ENCODE results near the gene XIRP2. TPM values are rescaled to one million over a fixed set of nuclear protein-coding genes. Genes with fewer than 3 reads are reported as not detected.

The XIRP2 gene
- total RNA-seq, 1 donor from 2014 or later: 0.25 TPM

GRCh38 chr2:167192833-167193232 is 304.6 kb downstream of the XIRP2 start:
- H3K27ac ChIP-seq (ENCODE audit: low read depth, low read length): peak overlapping the region; percentile 73
- H3K9ac ChIP-seq (ENCODE audit: low read length): peak overlapping the region; percentile 38
- peak overlapping the region; percentile 16 for H2AFZ ChIP-seq (ENCODE audit: low read depth, low read length)
- H3K79me2 ChIP-seq (ENCODE audit: insufficient read depth, low read length): no peaks in the 10 kb centered on the region
- no peaks in the 10 kb centered on the region for H3K9me3 Mint-ChIP-seq (ENCODE audit: unreplicated experiment)
- no peaks in the 10 kb centered on the region for H3K27me3 Mint-ChIP-seq (ENCODE audit: low read depth, unreplicated experiment)
- no peaks in the 10 kb centered on the region for H3K9me3 ChIP-seq (ENCODE audit: insufficient read depth, low read depth, low read length)
- H3K4me3 ChIP-seq (ENCODE audit: insufficient read depth, low read depth, low read length): no peak overlapping the region
- peaks cover 36% of the 10 kb centered on the region for H3K4me1 ChIP-seq (ENCODE audit: insufficient read depth, low read length)
- no peaks in the 10 kb centered on the region for H3K27me3 ChIP-seq (ENCODE audit: insufficient read depth, low read length)
- DNase-seq (ENCODE audit: low read depth): peak; percentile 27
- no peak overlapping the region for H3K4me3 Mint-ChIP-seq (ENCODE audit: unreplicated experiment)
- H3K4me1 Mint-ChIP-seq (ENCODE audit: low read depth, unreplicated experiment): peaks cover 15% of the 10 kb centered on the region
- no peak overlapping the region for H3K27ac Mint-ChIP-seq (ENCODE audit: unreplicated experiment)
- TF ChIP-seq, protein P1, sequence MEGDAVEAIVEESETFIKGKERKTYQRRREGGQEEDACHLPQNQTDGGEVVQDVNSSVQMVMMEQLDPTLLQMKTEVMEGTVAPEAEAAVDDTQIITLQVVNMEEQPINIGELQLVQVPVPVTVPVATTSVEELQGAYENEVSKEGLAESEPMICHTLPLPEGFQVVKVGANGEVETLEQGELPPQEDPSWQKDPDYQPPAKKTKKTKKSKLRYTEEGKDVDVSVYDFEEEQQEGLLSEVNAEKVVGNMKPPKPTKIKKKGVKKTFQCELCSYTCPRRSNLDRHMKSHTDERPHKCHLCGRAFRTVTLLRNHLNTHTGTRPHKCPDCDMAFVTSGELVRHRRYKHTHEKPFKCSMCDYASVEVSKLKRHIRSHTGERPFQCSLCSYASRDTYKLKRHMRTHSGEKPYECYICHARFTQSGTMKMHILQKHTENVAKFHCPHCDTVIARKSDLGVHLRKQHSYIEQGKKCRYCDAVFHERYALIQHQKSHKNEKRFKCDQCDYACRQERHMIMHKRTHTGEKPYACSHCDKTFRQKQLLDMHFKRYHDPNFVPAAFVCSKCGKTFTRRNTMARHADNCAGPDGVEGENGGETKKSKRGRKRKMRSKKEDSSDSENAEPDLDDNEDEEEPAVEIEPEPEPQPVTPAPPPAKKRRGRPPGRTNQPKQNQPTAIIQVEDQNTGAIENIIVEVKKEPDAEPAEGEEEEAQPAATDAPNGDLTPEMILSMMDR (IDR thresholded peaks at IDR 0.05; ENCODE audit: insufficient read depth, low read depth, low read length): no peak
- TF ChIP-seq EZH2 (IDR thresholded peaks at IDR 0.05; ENCODE audit: insufficient read depth, low read length): no peak
- FAIRE-seq: no peak
- no peaks in the 10 kb centered on the region for H3K36me3 Mint-ChIP-seq (ENCODE audit: low read depth, unreplicated experiment)
- H4K20me1 ChIP-seq (ENCODE audit: insufficient read depth, low read length): no peaks in the 10 kb centered on the region
- H3K4me2 ChIP-seq (ENCODE audit: low read length): peak overlapping the region; percentile 75
- H3K36me3 ChIP-seq (ENCODE audit: insufficient read depth, low read length): no peaks in the 10 kb centered on the region

- DNase-seq (ENCODE audit: low read depth) (peak; percentile 47), FAIRE-seq (peak; percentile 23)
- H3K27ac Mint-ChIP-seq (ENCODE audit: unreplicated experiment): no peak overlapping the region
- H3K27me3 ChIP-seq (ENCODE audit: insufficient read depth, low read length): no peaks in the 10 kb centered on the region
- no peak overlapping the region for H3K9ac ChIP-seq (ENCODE audit: low read length)
- peaks cover 20% of the 10 kb centered on the region for H3K4me1 Mint-ChIP-seq (ENCODE audit: low read depth, unreplicated experiment)
- H3K36me3 ChIP-seq (ENCODE audit: insufficient read depth, low read length): no peaks in the 10 kb centered on the region
- H3K36me3 Mint-ChIP-seq (ENCODE audit: low read depth, unreplicated experiment): no peaks in the 10 kb centered on the region
- H3K27ac ChIP-seq (ENCODE audit: low read depth, low read length): no peak overlapping the region
- H3K4me3 Mint-ChIP-seq (ENCODE audit: unreplicated experiment): no peak overlapping the region
- no peaks in the 10 kb centered on the region for H3K27me3 Mint-ChIP-seq (ENCODE audit: low read depth, unreplicated experiment)
- no peak for TF ChIP-seq EZH2 (IDR thresholded peaks at IDR 0.05; ENCODE audit: insufficient read depth, low read length)
- TF ChIP-seq, protein P1 (IDR thresholded peaks at IDR 0.05; ENCODE audit: insufficient read depth, low read depth, low read length): no peak
- H2AFZ ChIP-seq (ENCODE audit: low read depth, low read length): no peak overlapping the region
- no peak overlapping the region for H3K4me3 ChIP-seq (ENCODE audit: insufficient read depth, low read depth, low read length)
- no peaks in the 10 kb centered on the region for H4K20me1 ChIP-seq (ENCODE audit: insufficient read depth, low read length)
- no peaks in the 10 kb centered on the region for H3K79me2 ChIP-seq (ENCODE audit: insufficient read depth, low read length)
- peak overlapping the region; percentile 46 for H3K4me2 ChIP-seq (ENCODE audit: low read length)
- H3K9me3 Mint-ChIP-seq (ENCODE audit: unreplicated experiment): no peaks in the 10 kb centered on the region
- peaks cover 21% of the 10 kb centered on the region for H3K4me1 ChIP-seq (ENCODE audit: insufficient read depth, low read length)
- no peaks in the 10 kb centered on the region for H3K9me3 ChIP-seq (ENCODE audit: insufficient read depth, low read depth, low read length)
Measured at GRCh38 chr2:167196461-167197252, 308.4 kb downstream of the XIRP2 start.

DNA sequence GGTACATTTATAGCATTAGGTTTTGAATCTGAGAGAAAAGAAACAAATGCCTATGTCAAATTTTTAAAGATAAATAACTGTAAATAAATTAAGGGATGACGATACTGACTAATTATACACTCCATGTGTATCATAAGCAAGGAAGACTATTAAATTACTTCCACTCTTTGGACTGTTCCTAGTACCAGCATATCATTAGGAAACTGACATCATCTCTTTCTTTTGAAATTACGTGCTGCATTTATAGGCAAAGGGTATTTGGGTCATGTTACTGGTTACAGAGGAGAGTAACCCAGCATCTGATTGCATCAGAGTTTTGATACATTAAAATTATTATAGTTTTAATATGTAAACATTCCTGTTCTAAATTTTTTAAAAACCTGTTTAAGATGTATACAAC is 309.7 kb downstream of the XIRP2 start:
- H3K27ac Mint-ChIP-seq (ENCODE audit: unreplicated experiment): no peak overlapping the region
- no peak overlapping the region for H3K4me2 ChIP-seq (ENCODE audit: low read length)
- no peak overlapping the region for H3K27ac ChIP-seq (ENCODE audit: low read depth, low read length)
- no peaks in the 10 kb centered on the region for H3K36me3 Mint-ChIP-seq (ENCODE audit: low read depth, unreplicated experiment)
- H3K9me3 ChIP-seq (ENCODE audit: insufficient read depth, low read depth, low read length): no peaks in the 10 kb centered on the region
- H3K9me3 Mint-ChIP-seq (ENCODE audit: unreplicated experiment): no peaks in the 10 kb centered on the region
- no peak for TF ChIP-seq EZH2 (IDR thresholded peaks at IDR 0.05; ENCODE audit: insufficient read depth, low read length)
- TF ChIP-seq, protein P1 (IDR thresholded peaks at IDR 0.05; ENCODE audit: insufficient read depth, low read depth, low read length): no peak
- no peaks in the 10 kb centered on the region for H3K79me2 ChIP-seq (ENCODE audit: insufficient read depth, low read length)
- no peaks in the 10 kb centered on the region for H3K36me3 ChIP-seq (ENCODE audit: insufficient read depth, low read length)
- no peaks in the 10 kb centered on the region for H3K27me3 ChIP-seq (ENCODE audit: insufficient read depth, low read length)
- H4K20me1 ChIP-seq (ENCODE audit: insufficient read depth, low read length): no peaks in the 10 kb centered on the region
- H3K9ac ChIP-seq (ENCODE audit: low read length): no peak overlapping the region
- peaks cover 10% of the 10 kb centered on the region for H3K4me1 ChIP-seq (ENCODE audit: insufficient read depth, low read length)
- no peak overlapping the region for H2AFZ ChIP-seq (ENCODE audit: low read depth, low read length)
- no peak overlapping the region for H3K4me3 ChIP-seq (ENCODE audit: insufficient read depth, low read depth, low read length)
- H3K4me3 Mint-ChIP-seq (ENCODE audit: unreplicated experiment): no peak overlapping the region
- H3K4me1 Mint-ChIP-seq (ENCODE audit: low read depth, unreplicated experiment): peaks cover 20% of the 10 kb centered on the region
- no peak for DNase-seq (ENCODE audit: low read depth)
- H3K27me3 Mint-ChIP-seq (ENCODE audit: low read depth, unreplicated experiment): no peaks in the 10 kb centered on the region
- no peak for FAIRE-seq
